GM19455 (cell line): ENCODE results near the gene EML6.

Experiments
- ATAC-seq: cut with Tn5 transposase; IDR thresholded peaks from one replicate; pipeline ENCODE4 v1.9.1; 2021; ENCODE audit not compliant: unreplicated experiment

Gene EML6

GRCh38 chr2:54791831-54792230, 68.4 kb downstream of the EML6 start:
- ATAC-seq: no peak

DNA sequence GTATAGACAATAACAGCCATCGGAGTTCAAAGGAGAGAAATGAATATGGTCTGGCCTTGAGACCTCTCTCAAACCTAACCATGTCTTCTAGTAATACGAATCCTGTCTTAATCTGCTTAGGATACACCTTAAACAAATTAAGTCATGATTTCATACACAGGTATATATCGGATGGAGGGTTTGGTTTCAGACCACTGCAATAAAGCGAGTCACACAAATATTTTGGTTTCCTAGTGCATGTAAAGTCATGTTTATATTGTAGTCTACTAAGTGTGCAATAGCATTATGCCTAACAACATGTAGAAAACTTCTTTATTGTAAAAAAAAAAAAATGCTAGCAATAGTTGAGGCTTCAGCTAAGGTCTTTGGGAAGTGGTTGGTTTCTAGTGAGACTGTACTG, 73.8 kb downstream of the EML6 start:
- no peak for ATAC-seq

DNA sequence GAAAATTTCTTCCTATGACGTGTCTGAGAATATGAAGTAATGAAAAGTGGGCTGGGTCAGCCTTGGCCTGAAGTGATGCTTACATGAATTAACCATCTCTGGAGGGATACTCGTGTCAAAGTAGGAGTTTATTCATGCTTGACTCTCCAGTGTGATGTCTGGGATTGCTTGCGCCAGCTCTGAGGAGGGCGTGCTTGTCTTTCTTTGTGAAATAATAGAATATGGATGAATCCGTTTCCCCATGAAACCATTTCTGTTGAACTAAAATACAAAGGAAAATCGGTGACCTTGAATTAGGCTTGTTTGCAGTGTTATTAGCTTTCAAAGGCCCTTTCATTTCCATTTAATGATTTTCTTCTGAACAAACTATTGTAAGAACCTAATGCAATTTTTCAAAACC, 77.9 kb downstream of the EML6 start:
- no peak for ATAC-seq

- no peak for ATAC-seq
These were observed 80.6 kb downstream of the EML6 start for GRCh38 chr2:54803783-54804751.

GRCh38 chr2:54805255-54805654, 81.8 kb downstream of the EML6 start:
- ATAC-seq: no peak

DNA sequence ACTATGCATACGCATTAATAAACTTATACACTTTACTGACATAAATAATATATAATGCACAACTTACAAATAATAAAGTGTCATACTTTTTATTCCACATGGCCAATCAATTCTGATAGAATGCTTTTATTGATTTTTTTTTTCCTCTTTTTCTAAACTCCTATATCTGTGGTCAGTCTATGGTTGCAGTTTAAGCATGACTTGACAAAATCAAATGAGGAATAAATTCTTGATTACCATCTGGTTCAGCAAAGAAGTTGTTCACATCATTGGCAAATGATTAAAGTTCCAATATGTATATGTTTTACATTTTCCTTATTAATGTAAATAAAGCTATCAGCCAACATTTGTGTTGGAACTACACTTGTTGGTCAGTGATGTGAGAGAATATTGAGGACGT, 83.5 kb downstream of the EML6 start:
- ATAC-seq: no peak

- ATAC-seq: no peak
These were observed 85.2 kb downstream of the EML6 start for GRCh38 chr2:54808661-54809060.

GRCh38 chr2:54809819-54810218, 86.4 kb downstream of the EML6 start:
- ATAC-seq: no peak

GRCh38 chr2:54810246-54810645, 86.8 kb downstream of the EML6 start:
- no peak for ATAC-seq

- no peak for ATAC-seq
These were observed 90.1 kb downstream of the EML6 start for GRCh38 chr2:54813584-54813983.

- ATAC-seq: no peak
These were observed 91.1 kb downstream of the EML6 start for GRCh38 chr2:54814389-54815147.

DNA sequence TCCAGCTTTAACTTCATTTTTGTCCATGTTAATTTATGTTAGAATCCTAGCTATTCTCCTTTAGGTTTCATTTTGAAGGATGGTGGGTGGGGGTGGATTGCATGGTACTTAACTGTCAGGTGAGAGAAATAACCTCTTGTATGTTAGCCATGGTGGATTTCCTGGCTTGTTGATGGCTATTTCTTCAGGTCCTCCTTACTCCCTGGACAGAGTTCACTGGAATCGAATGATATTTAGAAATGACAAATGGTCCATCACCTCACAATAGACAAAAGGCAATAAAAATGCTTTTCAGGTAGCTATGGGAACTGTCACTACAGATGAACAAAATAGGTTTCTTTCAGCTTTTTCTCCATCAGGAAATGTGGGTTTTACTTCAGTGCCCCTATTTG, 91.7 kb downstream of the EML6 start:
- ATAC-seq: no peak

DNA sequence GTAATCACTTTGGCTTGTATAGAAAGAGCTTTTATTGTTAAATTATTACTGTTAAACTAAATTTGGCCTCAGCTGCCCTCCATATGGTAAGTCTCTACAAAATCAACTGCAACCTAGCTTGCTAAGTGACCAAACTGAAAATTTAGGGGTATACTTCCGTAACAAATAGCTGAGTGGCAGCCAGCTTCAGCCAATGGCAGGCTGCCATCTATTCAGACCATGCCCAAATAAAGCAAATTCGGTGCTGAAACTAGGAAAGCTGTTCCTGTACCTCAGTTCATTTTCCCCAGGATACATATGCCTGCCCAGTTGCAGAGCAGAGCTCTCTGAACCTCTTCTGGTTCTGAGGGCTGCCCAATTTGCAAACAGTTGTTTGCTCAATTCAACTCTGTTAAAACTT, 94.8 kb downstream of the EML6 start:
- no peak for ATAC-seq

- no peak for ATAC-seq
These were observed 97.1 kb downstream of the EML6 start for GRCh38 chr2:54820558-54820957.

DNA sequence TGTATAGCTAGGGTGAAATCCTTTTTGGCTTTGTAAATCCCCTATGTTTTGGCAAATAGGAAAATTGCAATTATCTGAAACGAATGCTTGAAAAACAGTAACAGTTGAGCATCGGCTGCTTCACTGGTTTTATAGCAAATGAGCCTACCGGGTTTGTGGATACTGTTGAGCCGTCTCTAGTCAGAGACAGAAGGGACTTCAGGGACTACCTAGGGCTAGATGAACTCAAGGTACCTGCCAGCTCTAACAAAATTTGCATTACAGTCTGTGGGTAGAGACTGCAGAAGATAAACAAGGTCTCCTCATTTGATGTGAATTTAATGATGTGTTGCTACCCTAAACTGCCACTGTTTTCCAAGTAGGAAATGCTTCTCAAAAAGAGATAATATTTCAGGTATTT, 101.1 kb downstream of the EML6 start:
- no peak for ATAC-seq

DNA sequence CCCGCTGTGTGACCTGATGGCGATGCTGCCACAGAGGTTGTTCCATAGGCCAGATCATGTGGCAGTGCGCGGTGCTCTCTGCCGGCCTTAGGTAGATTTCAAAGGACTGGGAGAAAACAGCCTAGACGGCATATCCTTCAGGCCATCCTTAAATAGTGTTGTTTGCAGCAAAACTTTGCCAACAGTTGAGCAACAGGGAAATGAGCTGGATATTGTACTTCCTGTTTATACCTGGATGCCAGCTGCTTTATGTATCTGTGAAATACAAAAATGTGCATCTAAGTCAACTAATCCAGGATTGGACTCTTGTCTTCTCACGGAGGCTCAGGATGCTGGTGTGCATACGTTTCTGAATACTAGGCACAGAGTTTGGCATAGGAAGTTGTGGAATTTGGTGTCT, 107.1 kb downstream of the EML6 start:
- ATAC-seq: no peak

DNA sequence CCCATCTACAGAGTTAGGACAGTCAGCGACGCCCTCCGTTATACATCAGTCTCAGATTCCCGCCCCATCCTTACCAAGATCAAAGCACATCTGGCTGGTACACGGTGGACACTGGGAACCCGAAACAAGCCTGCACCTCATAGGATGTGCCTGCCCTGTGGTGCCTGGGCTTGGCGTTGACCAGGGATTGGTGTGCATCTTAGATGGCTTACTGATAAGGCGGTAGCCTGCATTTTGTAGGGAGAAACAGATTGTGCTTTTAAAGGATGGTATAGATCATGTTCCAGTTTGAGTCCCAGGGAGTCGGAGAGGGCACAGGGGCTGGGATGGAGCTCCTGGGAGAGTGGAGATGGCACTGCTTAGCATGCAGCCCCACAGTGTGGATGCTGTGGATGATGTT, 108.0 kb downstream of the EML6 start:
- ATAC-seq: no peak

DNA sequence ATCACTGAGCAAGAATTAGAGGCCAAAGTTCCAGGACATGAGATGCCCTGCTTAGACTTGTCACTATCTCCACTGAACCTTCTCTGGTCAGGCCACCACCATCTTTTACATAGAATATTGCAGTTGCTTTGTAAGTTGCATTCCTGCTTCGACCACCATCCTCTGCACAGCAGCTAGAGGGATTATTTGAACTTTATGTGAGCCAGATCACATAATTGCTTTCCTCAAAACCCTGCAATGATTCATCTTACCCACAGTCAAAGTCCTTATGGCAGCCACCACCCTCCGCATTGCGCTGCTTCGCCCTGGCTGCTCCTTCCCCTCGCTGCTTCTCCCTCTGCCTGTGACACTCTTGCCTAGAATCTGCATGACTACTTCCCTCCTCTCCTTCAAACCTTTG, 111.3 kb downstream of the EML6 start:
- ATAC-seq: no peak

DNA sequence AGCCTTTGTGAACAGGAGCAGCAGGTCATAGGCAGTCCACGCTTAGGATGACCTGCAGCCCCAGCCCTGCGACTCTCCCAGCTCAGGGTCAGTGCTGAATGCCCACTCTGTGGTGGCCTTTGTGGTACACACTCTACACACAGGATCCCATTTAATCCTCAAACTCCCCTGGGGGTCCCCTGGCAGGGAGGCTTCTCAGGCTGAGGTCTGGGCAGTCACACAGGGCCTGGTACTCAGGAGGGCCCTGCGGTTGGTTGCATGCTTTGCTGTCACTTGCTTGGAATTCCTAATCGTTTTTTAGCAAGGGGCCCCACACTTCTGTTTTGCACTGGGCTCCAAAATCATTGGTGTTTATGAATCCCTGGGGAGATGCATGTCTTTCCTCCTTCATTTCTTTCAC, 113.0 kb downstream of the EML6 start:
- no peak for ATAC-seq

DNA sequence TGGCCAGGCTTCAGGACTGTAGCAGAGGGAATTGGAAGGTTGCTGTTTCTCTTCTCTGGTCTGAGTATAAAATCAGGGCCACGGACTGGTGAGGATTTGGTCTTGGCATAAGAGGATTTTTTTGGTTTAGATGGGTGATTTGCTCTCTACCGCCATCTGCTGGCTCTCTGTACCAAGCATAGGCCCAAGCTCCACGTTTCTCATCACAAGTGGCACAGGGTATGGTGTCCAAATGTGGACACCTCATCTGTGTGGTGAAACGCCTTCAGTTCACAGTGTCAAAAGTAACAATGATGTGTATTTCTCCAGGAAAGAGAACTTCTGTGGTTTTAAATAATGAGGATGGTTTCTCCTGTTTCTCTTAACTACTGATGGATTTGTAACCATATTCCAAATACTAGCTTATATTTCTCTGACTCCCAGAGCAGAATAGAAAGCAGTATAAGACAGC, 115.1 kb downstream of the EML6 start:
- no peak for ATAC-seq

DNA sequence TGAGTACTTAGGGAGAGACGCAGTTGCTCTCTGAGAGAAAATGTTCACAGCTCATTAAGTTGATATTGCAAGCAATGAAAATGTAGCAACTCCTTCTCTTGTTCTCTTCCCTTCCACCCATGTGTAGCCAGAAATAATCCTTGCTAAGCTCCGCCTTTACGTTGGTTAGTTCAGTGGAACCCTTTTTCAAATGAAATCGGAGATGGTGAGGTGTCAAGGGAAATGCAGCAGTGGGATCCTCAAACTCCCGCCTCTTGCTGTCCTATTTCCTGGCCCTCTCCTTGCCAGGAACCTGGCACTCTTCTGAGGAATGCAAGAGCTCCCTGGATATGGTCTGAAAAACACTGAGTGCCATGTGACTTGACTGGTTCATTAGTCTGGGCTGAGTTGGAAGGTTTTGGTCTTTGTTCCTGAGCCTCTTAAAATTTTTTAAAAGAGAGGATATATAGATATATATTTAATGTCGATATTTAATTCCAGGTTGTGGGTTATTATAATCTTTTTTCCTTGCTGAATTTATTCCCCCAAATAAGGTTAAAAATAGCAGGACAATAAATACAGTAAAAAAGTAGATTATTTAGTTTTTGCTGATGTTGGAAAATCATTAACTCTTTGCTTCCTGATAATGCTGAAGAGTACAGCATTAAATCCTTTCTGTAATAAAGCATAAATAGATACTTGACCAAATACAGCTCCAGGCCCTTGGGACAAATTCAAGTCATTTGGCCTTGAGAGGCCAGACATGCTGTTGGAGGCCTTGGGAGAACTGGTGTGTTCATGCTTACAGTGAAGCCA, 116.2 kb downstream of the EML6 start:
- ATAC-seq: no peak
